GM12865 (cell line): ENCODE measurements around the gene MSMP.
A peak's percentile ranks its signal among the peaks of the same experiment; 100 is the strongest.

Experiments used
- DNase-seq: peaks from one replicate; pipeline ENCODE4 v3.0.0; 2010; ENCODE audit warnings: low read depth
- H3K4me3 ChIP-seq: 2 replicates; pipeline ENCODE4 v1.5.1; 2011; ENCODE audit warnings: mild to moderate bottlenecking, low read depth, low read length, control low read depth
- TF ChIP-seq, protein P1 (sequence below): IDR thresholded peaks from 2 replicates; pipeline ENCODE4 v1.5.1; 2011; ENCODE audit warnings: low read length, control low read depth, low read depth, inconsistent platforms; ENCODE audit not compliant: insufficient read depth; ENCODE audit errors: missing control alignments

MSMP gene

DNA sequence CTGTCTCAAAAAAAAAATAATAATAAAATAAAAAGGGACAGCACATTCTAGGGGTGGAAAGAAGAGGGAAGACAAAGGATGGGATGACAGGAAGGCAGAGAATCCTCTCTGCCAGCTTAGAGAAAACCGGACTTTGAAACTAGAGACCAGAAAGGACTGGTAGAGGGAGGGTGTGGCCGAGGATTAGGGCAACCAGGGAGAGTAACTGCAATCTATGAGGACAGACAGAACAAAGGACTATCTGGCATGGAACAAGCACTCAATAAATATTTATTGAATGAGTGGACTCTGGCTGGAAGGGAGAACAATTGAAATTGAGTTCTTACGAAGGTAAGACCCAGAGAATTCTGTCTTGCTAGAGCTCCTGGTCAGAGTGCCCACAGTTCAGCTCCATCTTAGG is 7.5 kb downstream of the MSMP start:
- H3K4me3 ChIP-seq: peak overlapping the region; percentile 70
- DNase-seq: no peak
- TF ChIP-seq, protein P1, sequence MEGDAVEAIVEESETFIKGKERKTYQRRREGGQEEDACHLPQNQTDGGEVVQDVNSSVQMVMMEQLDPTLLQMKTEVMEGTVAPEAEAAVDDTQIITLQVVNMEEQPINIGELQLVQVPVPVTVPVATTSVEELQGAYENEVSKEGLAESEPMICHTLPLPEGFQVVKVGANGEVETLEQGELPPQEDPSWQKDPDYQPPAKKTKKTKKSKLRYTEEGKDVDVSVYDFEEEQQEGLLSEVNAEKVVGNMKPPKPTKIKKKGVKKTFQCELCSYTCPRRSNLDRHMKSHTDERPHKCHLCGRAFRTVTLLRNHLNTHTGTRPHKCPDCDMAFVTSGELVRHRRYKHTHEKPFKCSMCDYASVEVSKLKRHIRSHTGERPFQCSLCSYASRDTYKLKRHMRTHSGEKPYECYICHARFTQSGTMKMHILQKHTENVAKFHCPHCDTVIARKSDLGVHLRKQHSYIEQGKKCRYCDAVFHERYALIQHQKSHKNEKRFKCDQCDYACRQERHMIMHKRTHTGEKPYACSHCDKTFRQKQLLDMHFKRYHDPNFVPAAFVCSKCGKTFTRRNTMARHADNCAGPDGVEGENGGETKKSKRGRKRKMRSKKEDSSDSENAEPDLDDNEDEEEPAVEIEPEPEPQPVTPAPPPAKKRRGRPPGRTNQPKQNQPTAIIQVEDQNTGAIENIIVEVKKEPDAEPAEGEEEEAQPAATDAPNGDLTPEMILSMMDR: no peak

DNA sequence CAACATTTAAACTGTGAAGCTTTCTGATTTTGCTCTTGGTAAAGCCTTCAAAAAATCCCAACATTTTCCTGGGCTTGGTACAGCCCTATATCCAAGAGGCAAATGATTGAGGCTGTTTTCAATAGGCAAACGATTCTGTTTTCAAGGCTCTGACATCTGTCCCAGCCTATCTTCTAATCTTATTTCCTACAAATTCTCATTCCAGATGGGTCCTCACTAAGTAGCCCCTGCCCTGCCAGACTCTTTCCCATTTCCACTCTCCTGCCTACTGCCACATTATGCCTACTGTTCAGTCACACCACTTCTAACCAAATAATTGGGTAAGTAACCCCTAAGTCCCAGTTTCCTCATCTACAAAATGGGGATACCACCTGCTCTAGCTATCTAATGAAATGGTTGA is 8.5 kb downstream of the MSMP start:
- DNase-seq: no peak
- TF ChIP-seq, protein P1: no peak
- no peak overlapping the region for H3K4me3 ChIP-seq

DNA sequence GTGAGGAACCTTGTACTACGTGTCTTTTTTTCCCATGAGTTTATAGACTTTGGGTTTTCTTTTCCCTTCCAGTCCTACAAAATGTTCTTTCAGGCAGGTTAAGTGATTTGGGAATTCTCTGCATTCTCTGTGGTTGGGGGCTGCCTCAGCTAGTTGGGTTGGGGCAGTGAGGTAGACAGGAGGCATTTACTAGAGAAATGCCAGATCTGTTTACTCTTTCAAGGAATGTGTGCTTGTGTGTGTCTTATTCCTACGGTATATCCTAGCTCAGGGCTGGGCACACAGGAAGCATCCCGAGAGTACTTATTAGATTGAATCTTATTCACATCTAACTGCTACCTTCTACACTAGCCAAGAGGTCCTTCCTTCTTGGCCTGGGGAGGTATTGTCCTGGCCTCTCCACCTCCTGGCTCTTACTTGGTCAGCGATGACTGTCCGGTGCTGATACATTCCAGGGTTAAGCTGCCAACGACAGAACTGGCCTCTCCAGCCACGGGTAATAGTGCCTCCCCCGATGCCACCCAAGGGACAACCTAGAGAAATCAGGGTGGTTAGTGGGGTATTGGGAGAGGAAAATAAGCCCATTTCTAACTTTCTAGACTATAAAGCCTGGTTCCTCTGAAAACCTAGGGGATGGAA is 10.1 kb downstream of the MSMP start:
- no peak for DNase-seq
- TF ChIP-seq, protein P1: no peak
- H3K4me3 ChIP-seq: no peak overlapping the region

DNA sequence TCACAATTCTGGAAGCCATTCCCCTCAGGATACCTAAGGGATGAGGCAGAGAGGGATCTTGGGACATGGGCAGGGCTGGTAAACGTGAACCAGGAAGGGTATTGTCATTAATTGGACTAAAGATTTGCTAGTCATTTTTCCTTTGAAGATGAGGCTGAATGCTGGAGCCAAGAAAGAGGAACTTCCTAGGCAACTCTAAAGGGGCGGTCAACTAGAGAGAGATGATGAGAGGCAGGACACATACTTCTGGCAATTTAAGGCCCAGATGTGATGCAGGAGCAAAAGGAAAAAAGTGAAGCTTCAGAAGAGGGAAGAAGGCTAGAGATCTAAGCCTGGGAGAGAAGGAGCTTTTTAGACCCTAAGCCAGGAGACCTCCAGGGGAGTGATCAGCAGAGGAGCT is 10.6 kb downstream of the MSMP start:
- DNase-seq: no peak
- TF ChIP-seq, protein P1: no peak
- H3K4me3 ChIP-seq: no peak overlapping the region

DNA sequence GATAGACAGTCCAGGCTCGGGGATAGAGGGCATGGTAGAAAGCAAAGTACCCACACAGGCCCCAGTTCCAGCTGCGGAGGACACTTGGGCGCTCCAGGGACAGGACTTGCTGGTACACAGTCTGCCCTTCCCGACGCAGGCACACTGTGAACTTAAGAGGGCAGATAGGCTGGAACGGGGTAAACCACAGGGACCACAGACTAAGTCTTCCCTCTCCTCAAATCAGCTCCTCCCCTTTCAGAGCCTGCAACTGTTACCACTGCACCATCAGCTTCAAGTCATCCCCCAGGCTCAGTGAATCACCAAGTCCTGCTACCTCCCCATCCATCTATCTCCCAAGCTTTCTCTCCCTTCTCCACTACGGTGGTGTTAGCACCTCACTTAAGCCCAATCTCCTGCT is 12.3 kb downstream of the MSMP start:
- no peak overlapping the region for H3K4me3 ChIP-seq
- no peak for DNase-seq
- TF ChIP-seq, protein P1: no peak

DNA sequence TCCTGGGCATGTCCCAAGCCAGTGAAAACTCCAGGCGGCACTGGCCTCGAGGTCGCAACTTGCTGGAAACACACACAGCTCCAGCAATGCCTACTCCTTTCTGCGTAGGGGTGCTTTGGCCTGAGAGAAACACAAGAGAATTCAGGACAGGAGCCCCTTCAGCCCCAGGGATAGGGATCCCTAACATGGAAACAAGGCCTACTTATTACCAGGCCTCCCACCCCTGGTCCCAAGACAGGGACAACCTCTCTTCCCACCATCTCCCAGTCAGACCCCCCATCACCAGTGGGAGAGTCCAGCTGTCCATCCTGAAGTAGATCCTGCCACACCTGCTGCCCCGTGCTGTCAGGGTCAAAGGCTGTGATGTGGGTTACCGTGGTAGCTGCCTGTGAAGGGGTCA is 13.8 kb downstream of the MSMP start:
- DNase-seq: no peak
- H3K4me3 ChIP-seq: no peak overlapping the region
- TF ChIP-seq, protein P1: no peak

DNA sequence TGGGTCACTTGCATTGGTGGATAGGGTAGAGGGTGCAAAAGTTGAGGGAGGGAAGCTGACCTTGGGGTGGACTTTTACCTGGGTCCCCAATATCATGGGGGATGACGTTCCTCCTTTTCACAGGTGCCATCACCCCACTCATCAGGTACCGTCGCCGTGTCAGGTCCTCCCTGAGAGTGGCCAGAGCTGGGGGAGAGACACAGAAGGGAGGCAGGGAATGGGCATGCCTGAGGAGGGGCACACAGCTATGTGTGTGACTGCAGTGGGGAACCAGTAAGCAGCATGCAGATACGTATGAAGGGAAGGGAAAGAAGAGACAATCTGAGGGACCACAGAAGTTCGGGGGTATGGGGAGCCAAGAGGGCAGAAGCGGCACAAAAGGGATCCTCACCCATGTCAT is 15.2 kb downstream of the MSMP start:
- TF ChIP-seq, protein P1: no peak
- DNase-seq: no peak
- no peak overlapping the region for H3K4me3 ChIP-seq
